ENCODE measurements around the gene SMIM13.

- TF ChIP-seq, protein P1, sequence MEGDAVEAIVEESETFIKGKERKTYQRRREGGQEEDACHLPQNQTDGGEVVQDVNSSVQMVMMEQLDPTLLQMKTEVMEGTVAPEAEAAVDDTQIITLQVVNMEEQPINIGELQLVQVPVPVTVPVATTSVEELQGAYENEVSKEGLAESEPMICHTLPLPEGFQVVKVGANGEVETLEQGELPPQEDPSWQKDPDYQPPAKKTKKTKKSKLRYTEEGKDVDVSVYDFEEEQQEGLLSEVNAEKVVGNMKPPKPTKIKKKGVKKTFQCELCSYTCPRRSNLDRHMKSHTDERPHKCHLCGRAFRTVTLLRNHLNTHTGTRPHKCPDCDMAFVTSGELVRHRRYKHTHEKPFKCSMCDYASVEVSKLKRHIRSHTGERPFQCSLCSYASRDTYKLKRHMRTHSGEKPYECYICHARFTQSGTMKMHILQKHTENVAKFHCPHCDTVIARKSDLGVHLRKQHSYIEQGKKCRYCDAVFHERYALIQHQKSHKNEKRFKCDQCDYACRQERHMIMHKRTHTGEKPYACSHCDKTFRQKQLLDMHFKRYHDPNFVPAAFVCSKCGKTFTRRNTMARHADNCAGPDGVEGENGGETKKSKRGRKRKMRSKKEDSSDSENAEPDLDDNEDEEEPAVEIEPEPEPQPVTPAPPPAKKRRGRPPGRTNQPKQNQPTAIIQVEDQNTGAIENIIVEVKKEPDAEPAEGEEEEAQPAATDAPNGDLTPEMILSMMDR (IDR thresholded peaks at IDR 0.05), result no peak
- no peak for TF ChIP-seq POLR2A (IDR thresholded peaks at IDR 0.05)
Observed at GRCh38 chr6:11123978-11124377, 30.3 kb downstream of the SMIM13 start.
